ENCODE measurements around the gene TGFBR3. TPM values are rescaled to one million over a fixed set of nuclear protein-coding genes. Genes with fewer than 3 reads are reported as not detected.

TGFBR3 gene
- total RNA-seq, 2 donors from 2014 or later, result 60.8 to 62.4 TPM

- Histone ChIP-seq H3K4me3 (no peak overlapping the region), H3K4me1 (ENCODE audit: control insufficient read depth in 1 of 2, low read depth in 2 of 2) (peaks cover 0 to 12% of the 10 kb centered on the region in 2 donors), H3K36me3 (no peaks in the 10 kb centered on the region), H3K9me3 (no peaks in the 10 kb centered on the region), H3K27ac (no peak overlapping the region), H3K27me3 (replicated peaks; ENCODE audit: insufficient read depth) (no peaks in the 10 kb centered on the region)
- TF ChIP-seq CTCF (IDR thresholded peaks at IDR 0.05), result no peak
- ATAC-seq (ENCODE audit: insufficient number of reproducible peaks, low FRiP score, low read depth), result no peak
- no peak for DNase-seq (ENCODE audit: low spot score)
Observed at GRCh38 chr1:91765293-91765692, 120.7 kb downstream of the TGFBR3 start.

- Histone ChIP-seq H3K36me3 (no peaks in the 10 kb centered on the region), H3K4me3 (no peak overlapping the region), H3K9me3 (no peaks in the 10 kb centered on the region), H3K27ac (no peak overlapping the region), H3K4me1 (ENCODE audit: control insufficient read depth in 1 of 2, low read depth in 2 of 2) (peaks cover 0 to 19% of the 10 kb centered on the region in 2 donors), H3K27me3 (replicated peaks; ENCODE audit: insufficient read depth) (no peaks in the 10 kb centered on the region)
- TF ChIP-seq CTCF (IDR thresholded peaks at IDR 0.05), result no peak
- no peak for DNase-seq (ENCODE audit: low spot score)
- ATAC-seq (ENCODE audit: insufficient number of reproducible peaks, low FRiP score, low read depth), result no peak
Observed at GRCh38 chr1:91764471-91765115, 121.4 kb downstream of the TGFBR3 start.

- no peaks in the 10 kb centered on the region for H3K27me3 ChIP-seq (replicated peaks; ENCODE audit: insufficient read depth)
- DNase-seq (ENCODE audit: low spot score) (no peak), ATAC-seq (ENCODE audit: insufficient number of reproducible peaks, low FRiP score, low read depth) (no peak)
- H3K4me3 ChIP-seq, result no peak overlapping the region
- H3K27ac ChIP-seq, result no peak overlapping the region
- no peaks in the 10 kb centered on the region for H3K9me3 ChIP-seq
- H3K4me1 ChIP-seq (ENCODE audit: control insufficient read depth in 1 of 2, low read depth in 2 of 2), result peaks cover 0 to 32% of the 10 kb centered on the region in 2 donors
- no peak for TF ChIP-seq CTCF (IDR thresholded peaks at IDR 0.05)
- H3K36me3 ChIP-seq, result no peaks in the 10 kb centered on the region
Observed at GRCh38 chr1:91763252-91763651, 122.7 kb downstream of the TGFBR3 start.

GRCh38 chr1:91761295-91761721, 124.6 kb downstream of the TGFBR3 start:
- H3K27ac ChIP-seq, result no peak overlapping the region
- H3K9me3 ChIP-seq, result no peaks in the 10 kb centered on the region
- H3K27me3 ChIP-seq (replicated peaks; ENCODE audit: insufficient read depth), result no peaks in the 10 kb centered on the region
- no peak overlapping the region for H3K4me3 ChIP-seq
- DNase-seq (ENCODE audit: low spot score) (no peak), ATAC-seq (ENCODE audit: insufficient number of reproducible peaks, low FRiP score, low read depth) (no peak)
- peaks cover 0 to 34% of the 10 kb centered on the region in 2 donors for H3K4me1 ChIP-seq (ENCODE audit: control insufficient read depth in 1 of 2, low read depth in 2 of 2)
- no peak for TF ChIP-seq CTCF (IDR thresholded peaks at IDR 0.05)
- H3K36me3 ChIP-seq, result no peaks in the 10 kb centered on the region

GRCh38 chr1:91760512-91760911, 125.4 kb downstream of the TGFBR3 start:
- Histone ChIP-seq H3K36me3 (no peaks in the 10 kb centered on the region), H3K27ac (no peak overlapping the region), H3K9me3 (no peaks in the 10 kb centered on the region), H3K27me3 (replicated peaks; ENCODE audit: insufficient read depth) (no peaks in the 10 kb centered on the region), H3K4me3 (no peak overlapping the region), H3K4me1 (ENCODE audit: control insufficient read depth in 1 of 2, low read depth in 2 of 2) (peaks cover 0 to 34% of the 10 kb centered on the region in 2 donors)
- no peak for ATAC-seq (ENCODE audit: insufficient number of reproducible peaks, low FRiP score, low read depth)
- no peak for DNase-seq (ENCODE audit: low spot score)
- no peak for TF ChIP-seq CTCF (IDR thresholded peaks at IDR 0.05)
